Measurements from ENCODE around the gene SULT2A1.

The SULT2A1 gene

DNA sequence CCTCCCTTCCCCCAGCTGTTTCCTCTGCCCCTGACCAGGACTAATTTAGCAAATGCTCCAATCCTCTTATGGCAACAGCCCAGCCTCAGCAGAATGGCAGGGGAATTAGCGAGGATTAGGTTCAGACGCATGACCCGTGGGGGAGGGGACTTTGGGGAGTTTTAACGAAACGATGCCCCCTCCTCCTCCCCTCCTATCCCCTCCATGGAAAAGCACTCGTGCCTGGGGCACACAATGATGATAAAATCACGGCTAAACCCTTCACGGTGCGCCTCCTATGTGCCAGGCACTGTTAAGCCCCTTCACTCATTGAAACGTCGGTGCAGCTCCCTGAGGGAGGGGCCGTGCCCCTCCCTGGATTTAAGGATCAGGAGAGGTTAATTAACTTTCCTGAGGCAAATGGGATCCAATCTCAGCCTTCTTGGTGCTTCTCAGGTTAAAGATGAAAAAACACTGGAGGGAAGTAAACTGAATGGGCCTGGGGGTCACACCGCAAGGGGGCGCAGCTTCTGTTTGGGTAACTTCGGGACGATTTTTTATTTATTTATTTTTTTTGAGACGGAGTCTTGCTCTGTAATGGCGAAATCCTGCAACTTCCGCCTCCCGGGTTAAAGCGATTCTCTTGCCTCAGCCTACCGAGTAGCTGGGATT is 37.2 kb downstream of the SULT2A1 start:
- POLR2A ChIA-PET, result no interaction called here
- TF ChIP-seq, protein P1, sequence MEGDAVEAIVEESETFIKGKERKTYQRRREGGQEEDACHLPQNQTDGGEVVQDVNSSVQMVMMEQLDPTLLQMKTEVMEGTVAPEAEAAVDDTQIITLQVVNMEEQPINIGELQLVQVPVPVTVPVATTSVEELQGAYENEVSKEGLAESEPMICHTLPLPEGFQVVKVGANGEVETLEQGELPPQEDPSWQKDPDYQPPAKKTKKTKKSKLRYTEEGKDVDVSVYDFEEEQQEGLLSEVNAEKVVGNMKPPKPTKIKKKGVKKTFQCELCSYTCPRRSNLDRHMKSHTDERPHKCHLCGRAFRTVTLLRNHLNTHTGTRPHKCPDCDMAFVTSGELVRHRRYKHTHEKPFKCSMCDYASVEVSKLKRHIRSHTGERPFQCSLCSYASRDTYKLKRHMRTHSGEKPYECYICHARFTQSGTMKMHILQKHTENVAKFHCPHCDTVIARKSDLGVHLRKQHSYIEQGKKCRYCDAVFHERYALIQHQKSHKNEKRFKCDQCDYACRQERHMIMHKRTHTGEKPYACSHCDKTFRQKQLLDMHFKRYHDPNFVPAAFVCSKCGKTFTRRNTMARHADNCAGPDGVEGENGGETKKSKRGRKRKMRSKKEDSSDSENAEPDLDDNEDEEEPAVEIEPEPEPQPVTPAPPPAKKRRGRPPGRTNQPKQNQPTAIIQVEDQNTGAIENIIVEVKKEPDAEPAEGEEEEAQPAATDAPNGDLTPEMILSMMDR (IDR thresholded peaks at IDR 0.05; ENCODE audit: insufficient read depth, low read length, missing control alignments), result peak; percentile 15
- no peak overlapping the region for H3K4me3 ChIP-seq (ENCODE audit: low read depth, low read length)
- CTCF ChIA-PET, result interaction anchor here (0.9 to 7.0 kb wide), 4 partner anchors 9 to 35 kb away, joined by 3 to 43 read pairs (median 4); no protein-coding TSS in a partner anchor
- DNase-seq (ENCODE audit: low read depth, low spot score), result no peak

DNA sequence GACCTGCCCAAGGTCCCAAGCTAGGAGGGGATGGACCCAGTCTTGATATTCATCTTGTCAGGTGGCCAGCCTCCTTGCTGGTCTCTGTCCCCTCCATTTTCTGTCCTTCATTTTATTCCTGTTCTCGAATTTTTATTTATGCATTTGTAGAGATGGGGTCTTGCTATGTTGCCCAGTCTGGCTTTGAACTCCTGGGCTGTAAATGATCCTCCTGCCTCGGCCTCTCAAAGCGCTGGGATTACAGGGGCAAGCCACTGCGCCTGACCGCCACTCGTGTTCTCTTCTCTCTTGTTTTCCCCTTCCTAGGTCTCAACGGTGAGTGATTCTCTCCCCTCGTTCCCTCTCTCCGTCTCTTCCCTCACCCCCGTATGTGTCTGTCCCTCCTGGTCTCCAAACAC is 37.7 kb downstream of the SULT2A1 start:
- ChIA-PET POLR2A (no interaction called here), CTCF (interaction anchor here (2.0 to 7.0 kb wide), 2 partner anchors 15 to 34 kb away, joined by 5 to 43 read pairs; no protein-coding TSS in a partner anchor)
- DNase-seq (ENCODE audit: low read depth, low spot score), result no peak
- H3K4me3 ChIP-seq (ENCODE audit: low read depth, low read length), result no peak overlapping the region
- TF ChIP-seq, protein P1 (IDR thresholded peaks at IDR 0.05; ENCODE audit: insufficient read depth, low read length, missing control alignments), result no peak

DNA sequence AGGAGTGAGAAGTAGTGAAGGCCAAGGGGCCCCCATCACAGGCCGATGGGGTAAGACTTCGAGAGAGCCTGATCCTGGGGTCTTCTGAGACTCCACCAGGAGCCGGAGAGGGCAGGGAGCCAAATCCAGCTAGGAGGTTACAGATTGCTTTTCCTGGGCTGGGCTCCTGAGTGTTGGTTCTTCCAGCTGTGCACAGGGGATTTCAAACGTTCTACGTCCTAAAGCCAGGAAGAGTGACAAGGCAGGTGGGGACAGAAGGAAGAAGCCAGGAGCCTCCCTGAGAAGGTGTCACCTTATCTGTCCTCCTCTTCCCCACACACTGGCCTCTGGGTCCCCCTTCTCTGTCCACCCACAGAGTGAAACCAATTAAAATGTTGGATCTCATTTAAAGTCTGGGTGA is 43.2 kb downstream of the SULT2A1 start:
- no peak overlapping the region for H3K4me3 ChIP-seq (ENCODE audit: low read depth, low read length)
- ChIA-PET CTCF (interaction anchor here (1.0 kb wide), 1 partner anchor 20 kb away, joined by 5 read pairs; no protein-coding TSS in a partner anchor), POLR2A (no interaction called here)
- no peak for DNase-seq (ENCODE audit: low read depth, low spot score)
- TF ChIP-seq, protein P1 (IDR thresholded peaks at IDR 0.05; ENCODE audit: insufficient read depth, low read length, missing control alignments), result no peak

DNA sequence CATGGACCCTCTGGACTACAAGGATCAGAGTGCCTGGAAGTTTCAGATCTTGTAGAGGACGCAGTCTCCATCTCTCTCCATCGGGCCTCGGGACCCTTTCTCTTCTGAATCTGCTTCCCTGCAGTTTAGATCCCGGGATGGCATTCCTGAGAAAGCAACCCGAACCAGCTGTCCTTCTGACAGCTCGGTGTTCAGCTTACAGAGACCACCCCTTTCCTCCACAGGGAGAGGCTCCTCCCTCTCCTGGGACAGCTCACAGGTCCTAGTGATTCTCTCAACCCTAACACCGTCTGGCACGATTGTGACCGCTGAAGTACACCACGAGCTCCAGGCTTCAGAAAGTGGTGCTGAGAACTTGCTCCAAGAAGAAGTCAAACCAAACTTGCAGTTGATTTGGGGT is 46.2 kb downstream of the SULT2A1 start:
- TF ChIP-seq, protein P1 (IDR thresholded peaks at IDR 0.05; ENCODE audit: insufficient read depth, low read length, missing control alignments), result no peak
- CTCF ChIA-PET, result interaction anchor here (2.5 kb wide), 1 partner anchor 24 kb away, joined by 15 read pairs; no protein-coding TSS in a partner anchor
- DNase-seq (ENCODE audit: low read depth, low spot score), result no peak
- no peak overlapping the region for H3K4me3 ChIP-seq (ENCODE audit: low read depth, low read length)
- POLR2A ChIA-PET, result no interaction called here

DNA sequence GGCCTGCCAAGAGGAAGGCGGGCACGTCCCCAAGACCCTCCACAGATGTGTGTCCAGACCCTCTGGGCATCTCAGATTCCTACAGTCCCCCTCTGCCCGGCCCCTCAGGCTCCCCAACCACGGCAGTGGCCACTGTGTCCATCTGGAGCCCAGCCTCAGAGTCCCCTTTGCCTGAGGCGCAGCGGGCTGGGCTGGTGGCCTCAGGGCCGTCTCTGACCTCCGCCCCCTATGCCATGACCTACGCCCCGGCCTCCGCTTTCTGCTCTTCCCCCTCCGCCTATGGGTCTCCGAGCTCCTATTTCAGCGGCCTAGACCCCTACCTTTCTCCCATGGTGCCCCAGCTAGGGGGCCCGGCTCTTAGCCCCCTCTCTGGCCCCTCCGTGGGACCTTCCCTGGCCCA is 46.7 kb downstream of the SULT2A1 start:
- CTCF ChIA-PET, result interaction anchor here (2.5 kb wide), 1 partner anchor 24 kb away, joined by 15 read pairs; no protein-coding TSS in a partner anchor

DNA sequence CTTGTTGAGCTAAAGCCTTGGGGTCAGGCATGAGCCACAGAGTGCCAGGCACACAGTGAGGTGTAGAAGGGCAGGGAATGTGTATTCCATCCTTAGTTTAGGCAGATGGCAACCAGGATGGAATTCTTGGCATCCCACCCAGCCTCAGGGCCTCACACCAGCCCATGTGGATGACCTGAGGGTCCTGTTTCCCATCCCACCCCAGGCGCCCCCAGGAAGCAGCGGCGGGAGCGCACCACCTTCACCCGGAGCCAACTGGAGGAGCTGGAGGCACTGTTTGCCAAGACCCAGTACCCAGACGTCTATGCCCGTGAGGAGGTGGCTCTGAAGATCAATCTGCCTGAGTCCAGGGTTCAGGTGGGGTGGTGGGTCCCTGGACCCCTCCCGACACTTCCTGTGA is 50.1 kb downstream of the SULT2A1 start:
- TF ChIP-seq, protein P1 (IDR thresholded peaks at IDR 0.05; ENCODE audit: insufficient read depth, low read length, missing control alignments), result no peak
- DNase-seq (ENCODE audit: low read depth, low spot score), result no peak
- ChIA-PET CTCF (interaction anchor here (1.4 kb wide), 1 partner anchor 27 kb away, joined by 6 read pairs; no protein-coding TSS in a partner anchor), POLR2A (no interaction called here)
- H3K4me3 ChIP-seq (ENCODE audit: low read depth, low read length), result no peak overlapping the region

More for the DNA sequence above, 46.7 kb downstream of the SULT2A1 start:
- TF ChIP-seq, protein P1 (IDR thresholded peaks at IDR 0.05; ENCODE audit: insufficient read depth, low read length, missing control alignments), result no peak
- POLR2A ChIA-PET, result no interaction called here
- no peak overlapping the region for H3K4me3 ChIP-seq (ENCODE audit: low read depth, low read length)
- DNase-seq (ENCODE audit: low read depth, low spot score), result no peak

All from AG04449 (cell line).